GM13977 (cell line): Measurements from ENCODE around the gene SLAMF1.

Source experiments
- DNase-seq: peaks from one replicate; pipeline ENCODE4 v3.0.0; 2012; ENCODE audit warnings: low spot score
- in situ Hi-C: fragments of 300-500 bp; cut with MboI; formaldehyde crosslinking; loops from one replicate; pipeline ENCODE4 v1.12.0; 2022; ENCODE audit warnings: low sequenced_read_pairs, low pct_unique_long_range_greater_than_20kb, mixed read lengths, inconsistent platforms; ENCODE audit not compliant: unreplicated experiment
- TF ChIP-seq, protein P1 (sequence below): IDR thresholded peaks from 2 replicates; pipeline ENCODE4 v1.5.1; 2012; ENCODE audit warnings: mild to moderate bottlenecking, control low read depth; ENCODE audit not compliant: insufficient read depth; ENCODE audit errors: extremely low read depth, missing control alignments

The SLAMF1 gene

DNA sequence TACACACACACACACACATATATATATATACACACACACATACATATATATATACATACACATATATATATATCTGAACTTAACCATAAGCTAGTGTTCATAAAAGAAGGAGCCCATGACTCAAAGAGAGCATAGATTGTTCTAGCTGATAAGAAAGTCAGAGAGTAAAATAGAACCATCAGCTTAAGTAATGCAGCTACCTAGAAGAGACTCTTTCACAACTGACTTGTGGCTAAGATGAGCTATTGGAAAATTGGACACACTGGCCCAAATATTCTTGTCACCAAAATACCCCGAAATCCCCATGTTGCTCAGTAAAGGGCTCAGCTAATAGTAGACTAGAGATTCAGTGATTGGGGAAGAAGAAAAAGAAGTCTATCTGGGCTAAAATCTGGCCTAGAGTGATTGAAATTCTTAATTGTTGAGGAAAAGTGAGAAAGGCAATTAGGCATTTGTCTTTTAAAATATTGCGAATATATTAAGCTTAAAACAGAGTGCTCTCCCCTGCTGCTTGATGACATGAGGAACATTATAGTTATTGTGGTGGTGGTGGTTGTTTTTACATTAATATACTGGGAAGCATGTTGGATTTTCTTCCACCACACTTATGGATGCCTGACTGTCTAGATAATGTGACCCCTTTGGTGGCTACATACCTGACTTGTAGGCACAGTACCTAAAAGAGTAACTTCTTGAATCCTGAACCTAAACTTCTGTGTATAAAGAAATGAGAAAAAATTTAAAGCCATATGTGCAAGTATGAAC, 6.3 kb downstream of the SLAMF1 start:
- DNase-seq = no peak
- TF ChIP-seq, protein P1, sequence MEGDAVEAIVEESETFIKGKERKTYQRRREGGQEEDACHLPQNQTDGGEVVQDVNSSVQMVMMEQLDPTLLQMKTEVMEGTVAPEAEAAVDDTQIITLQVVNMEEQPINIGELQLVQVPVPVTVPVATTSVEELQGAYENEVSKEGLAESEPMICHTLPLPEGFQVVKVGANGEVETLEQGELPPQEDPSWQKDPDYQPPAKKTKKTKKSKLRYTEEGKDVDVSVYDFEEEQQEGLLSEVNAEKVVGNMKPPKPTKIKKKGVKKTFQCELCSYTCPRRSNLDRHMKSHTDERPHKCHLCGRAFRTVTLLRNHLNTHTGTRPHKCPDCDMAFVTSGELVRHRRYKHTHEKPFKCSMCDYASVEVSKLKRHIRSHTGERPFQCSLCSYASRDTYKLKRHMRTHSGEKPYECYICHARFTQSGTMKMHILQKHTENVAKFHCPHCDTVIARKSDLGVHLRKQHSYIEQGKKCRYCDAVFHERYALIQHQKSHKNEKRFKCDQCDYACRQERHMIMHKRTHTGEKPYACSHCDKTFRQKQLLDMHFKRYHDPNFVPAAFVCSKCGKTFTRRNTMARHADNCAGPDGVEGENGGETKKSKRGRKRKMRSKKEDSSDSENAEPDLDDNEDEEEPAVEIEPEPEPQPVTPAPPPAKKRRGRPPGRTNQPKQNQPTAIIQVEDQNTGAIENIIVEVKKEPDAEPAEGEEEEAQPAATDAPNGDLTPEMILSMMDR = no peak
- in situ Hi-C loops = no loop called here

DNA sequence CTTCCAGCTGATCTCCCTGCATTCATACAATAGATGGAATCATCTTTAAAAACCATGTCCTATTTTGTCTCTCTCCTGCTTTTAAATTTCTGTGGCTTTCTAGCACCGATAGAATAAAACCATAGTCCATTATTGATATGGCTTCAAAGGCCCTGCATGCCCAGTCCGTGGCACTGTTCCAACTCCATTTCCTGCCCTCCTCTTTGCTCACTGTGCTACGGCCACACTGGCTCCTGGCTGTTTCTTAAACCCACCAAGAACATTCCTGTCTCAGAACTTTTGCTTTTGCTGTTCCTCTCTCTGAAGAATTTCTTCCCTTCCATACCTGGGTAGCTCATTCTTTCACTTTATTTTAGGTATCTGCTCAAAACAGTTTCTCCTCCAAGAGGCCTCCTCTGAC, 7.2 kb downstream of the SLAMF1 start:
- DNase-seq = no peak
- TF ChIP-seq, protein P1 = no peak
- in situ Hi-C loops = no loop called here

DNA sequence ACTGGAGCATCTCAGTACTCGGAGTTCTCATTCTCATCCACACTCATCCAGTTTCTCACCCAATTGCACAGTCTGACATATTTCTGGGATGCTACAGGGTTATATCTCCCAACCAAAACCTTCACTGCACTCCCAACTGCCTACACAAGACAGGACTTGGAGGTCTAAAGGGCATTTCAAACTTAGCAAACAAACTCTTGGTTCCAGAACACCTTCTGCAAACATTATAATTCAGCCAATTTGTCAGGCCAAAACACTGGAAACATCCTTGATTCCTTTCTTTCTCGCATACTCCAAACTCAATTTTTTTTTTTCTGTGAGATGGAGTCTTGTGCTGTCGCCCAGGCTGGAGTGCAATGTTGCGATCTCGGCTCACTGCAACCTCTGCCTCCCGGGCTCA, 7.9 kb downstream of the SLAMF1 start:
- DNase-seq = no peak
- TF ChIP-seq, protein P1 = no peak
- in situ Hi-C loops = no loop called here

DNA sequence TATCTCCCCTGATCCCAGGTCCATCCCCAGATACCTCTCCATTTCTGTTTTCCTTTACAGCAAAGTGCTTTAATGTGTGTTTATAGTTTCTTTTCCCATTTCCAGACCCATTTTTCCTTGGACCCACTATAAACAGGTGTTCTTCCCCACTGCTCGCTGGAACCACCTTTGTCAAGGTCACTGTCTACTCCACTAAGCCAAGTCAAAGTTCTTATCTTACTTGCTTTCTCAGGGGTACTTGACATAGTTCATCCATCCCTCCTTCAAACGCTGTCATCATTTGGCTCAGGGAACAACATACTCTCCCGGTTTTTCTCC, 8.3 kb downstream of the SLAMF1 start:
- no peak for DNase-seq
- TF ChIP-seq, protein P1 = no peak
- in situ Hi-C loops = no loop called here

DNA sequence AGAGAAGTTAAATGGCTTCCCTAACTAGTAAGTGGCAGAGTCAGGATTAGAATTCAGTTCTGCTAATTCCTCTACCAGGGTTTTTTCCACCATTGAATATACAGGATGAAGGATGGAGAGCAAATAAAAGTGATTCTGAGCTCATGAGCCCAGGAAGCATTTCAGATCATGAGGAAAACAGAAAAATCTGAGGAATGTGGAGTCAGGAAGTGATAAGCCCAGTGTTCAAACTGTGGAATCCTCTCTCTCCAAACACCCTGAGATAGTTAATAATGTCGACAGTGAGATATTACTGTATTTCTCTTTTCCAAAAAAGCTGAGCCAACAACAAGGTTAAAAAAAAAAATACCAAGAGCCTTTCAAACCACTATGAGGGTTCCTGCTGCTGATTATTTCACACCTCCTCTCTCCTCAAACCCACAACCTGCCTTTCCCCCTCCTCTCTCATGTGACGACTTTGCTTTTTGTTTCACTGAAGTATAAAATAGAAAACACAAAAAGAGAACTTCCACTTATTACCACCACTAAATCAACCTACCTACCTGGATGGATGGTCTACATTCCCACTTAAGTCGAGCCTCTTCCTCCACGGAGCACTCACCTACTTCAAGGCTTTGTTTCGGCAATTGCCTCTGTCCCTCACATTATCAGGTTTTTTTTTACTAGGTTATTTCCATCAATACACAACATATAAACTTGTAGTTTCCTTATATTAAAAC, 8.9 kb downstream of the SLAMF1 start:
- in situ Hi-C loops = no loop called here

DNA sequence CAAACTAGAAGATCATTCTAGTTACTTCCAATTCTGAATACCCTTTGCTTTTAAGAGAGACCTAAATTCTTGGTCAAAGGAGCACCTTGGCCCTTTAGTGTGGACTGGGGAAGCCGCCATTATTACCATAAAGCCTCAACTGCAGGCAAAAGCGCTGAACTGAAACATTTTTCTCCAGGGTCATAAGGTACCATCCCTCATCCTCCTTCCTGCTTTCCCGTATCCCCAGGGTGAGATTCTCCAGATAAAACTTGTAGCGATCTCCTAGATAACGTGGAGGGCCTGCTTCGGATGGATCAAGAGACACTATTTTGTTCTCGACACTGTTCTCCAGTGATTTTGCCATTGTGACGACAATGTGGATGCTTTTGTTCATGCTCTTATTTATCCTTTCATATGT, 9.8 kb downstream of the SLAMF1 start:
- no peak for DNase-seq
- in situ Hi-C loops = no loop called here
- TF ChIP-seq, protein P1 = no peak

More for the DNA sequence above, 8.9 kb downstream of the SLAMF1 start:
- DNase-seq = peak; percentile 45
- TF ChIP-seq, protein P1 = no peak
